22Rv1 (cell line): ENCODE measurements around the gene LHX8.

Experiments used
- ZFX ChIP-seq: fragments of 450-650 bp; IDR thresholded peaks from 2 replicates; pipeline ENCODE4 v1.6.1; 2017; ENCODE audit warnings: antibody characterized with exemption, borderline replicate concordance
- TF ChIP-seq, protein P1 (sequence below): fragments of 450-650 bp; IDR thresholded peaks from 2 replicates; pipeline ENCODE4 v1.5.1; 2017; ENCODE audit warnings: mild to moderate bottlenecking

DNA sequence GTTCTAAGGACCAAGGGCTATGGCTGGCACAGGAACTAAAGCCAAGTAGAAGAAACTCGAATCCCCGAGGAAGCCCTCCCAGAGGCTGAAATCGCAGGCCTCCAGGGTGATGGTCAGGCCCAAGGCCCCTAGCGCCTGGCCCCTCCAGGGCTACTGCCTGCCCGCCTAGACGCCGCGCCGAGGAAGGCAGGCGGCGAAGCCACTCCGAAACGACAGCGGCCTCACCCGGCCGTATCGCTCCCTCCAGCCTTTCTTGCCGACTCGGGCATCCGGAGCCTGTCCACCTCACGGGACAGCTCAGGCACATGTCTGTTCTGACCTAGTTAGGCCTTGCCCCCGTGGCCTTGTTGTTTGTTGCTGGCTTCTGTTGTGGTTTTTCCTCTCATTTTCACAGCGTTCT lies 9.7 kb upstream of the LHX8 start:
- TF ChIP-seq ZFX, result no peak
- TF ChIP-seq, protein P1, sequence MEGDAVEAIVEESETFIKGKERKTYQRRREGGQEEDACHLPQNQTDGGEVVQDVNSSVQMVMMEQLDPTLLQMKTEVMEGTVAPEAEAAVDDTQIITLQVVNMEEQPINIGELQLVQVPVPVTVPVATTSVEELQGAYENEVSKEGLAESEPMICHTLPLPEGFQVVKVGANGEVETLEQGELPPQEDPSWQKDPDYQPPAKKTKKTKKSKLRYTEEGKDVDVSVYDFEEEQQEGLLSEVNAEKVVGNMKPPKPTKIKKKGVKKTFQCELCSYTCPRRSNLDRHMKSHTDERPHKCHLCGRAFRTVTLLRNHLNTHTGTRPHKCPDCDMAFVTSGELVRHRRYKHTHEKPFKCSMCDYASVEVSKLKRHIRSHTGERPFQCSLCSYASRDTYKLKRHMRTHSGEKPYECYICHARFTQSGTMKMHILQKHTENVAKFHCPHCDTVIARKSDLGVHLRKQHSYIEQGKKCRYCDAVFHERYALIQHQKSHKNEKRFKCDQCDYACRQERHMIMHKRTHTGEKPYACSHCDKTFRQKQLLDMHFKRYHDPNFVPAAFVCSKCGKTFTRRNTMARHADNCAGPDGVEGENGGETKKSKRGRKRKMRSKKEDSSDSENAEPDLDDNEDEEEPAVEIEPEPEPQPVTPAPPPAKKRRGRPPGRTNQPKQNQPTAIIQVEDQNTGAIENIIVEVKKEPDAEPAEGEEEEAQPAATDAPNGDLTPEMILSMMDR, result no peak
